ENCODE measurements around the gene GTF3A.

GTF3A gene

DNA sequence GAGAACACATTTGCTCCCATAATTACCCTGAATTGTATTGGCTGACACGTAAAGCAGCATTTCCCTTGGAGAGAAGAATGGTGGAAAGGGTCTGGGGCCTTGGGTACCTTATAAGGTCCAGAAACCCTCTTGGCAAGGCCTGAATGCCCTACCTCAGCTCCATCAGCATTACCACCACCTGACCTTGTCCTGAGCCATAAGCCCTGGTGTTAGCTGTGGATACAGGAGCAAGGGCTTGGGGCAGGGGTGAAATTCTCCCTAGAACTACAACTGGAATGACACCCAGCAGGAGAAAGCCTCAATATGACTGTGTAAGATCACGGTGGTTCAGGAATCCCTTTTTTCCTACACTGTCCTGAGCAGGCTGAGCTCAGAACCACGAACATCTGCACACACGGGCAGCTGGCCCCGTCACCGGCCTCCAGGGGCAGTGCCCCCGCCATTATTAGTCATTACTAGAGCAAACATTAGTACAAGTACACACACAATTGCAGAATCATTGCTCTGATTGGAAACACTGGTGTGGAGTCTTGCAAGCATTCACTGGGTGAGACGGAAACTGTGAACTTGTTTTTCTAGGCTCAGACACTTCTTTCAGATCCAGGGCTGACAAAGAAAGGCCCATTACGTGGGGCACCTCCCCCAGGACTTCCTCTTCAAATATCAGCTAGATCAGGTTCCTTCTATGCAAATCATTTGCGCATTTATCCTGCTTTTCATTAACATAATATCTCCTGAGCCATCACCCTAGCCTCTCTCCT, 52.7 kb downstream of the GTF3A start:
- Histone ChIP-seq H3K4me3 (no peak overlapping the region), H3K27ac (no peak overlapping the region)
- peak; percentile 38 for DNase-seq (ENCODE audit: low spot score)
- TF ChIP-seq, protein P1, sequence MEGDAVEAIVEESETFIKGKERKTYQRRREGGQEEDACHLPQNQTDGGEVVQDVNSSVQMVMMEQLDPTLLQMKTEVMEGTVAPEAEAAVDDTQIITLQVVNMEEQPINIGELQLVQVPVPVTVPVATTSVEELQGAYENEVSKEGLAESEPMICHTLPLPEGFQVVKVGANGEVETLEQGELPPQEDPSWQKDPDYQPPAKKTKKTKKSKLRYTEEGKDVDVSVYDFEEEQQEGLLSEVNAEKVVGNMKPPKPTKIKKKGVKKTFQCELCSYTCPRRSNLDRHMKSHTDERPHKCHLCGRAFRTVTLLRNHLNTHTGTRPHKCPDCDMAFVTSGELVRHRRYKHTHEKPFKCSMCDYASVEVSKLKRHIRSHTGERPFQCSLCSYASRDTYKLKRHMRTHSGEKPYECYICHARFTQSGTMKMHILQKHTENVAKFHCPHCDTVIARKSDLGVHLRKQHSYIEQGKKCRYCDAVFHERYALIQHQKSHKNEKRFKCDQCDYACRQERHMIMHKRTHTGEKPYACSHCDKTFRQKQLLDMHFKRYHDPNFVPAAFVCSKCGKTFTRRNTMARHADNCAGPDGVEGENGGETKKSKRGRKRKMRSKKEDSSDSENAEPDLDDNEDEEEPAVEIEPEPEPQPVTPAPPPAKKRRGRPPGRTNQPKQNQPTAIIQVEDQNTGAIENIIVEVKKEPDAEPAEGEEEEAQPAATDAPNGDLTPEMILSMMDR (IDR thresholded peaks at IDR 0.05): no peak

DNA sequence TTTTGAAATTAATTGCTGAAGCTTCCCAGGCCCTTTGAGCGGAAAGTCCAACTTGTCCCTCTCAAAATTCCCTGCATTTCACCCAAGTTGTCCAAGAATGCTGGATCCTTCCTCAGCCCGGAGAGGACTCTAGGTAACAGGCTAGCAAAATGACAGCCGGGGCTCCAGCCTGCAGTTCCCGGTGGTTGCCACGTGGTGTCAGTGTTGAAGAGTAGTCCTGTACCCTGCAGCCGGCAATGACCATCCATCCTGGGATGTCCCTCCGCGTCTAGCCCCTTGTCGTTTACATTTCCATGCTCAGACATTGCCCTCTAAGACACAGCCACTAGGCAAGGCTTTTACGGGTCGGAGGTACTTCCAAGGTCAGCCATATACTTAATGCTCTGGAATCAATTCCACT, 57.3 kb downstream of the GTF3A start:
- no peak overlapping the region for H3K27ac ChIP-seq
- peak; percentile 64 for DNase-seq (ENCODE audit: low spot score)
- no peak overlapping the region for H3K4me3 ChIP-seq
- TF ChIP-seq, protein P1 (IDR thresholded peaks at IDR 0.05): no peak

DNA sequence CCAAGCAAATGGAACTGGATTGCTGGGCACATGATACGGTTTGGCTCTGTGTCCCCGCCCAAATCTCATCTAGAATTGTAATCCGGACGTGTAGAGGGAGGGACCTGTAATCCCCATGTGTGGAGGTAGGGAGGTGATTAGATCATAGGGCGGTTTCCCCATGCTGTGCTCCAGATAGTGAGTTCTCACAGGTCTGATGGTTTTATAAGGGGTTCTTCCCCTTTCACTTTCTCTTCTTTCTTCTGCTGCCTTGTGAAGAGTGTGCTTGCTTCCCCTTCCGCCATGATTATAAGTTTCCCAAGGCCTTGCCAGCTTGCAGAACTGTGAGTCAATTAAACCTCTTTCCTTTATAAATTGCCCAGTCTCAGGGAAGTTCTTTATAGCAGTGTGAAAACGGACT, 58.6 kb downstream of the GTF3A start:
- no peak for DNase-seq (ENCODE audit: low spot score)
- Histone ChIP-seq H3K4me3 (peak overlapping the region; percentile 17), H3K27ac (peak overlapping the region in 1 of 2 donors; percentile 54)
- TF ChIP-seq, protein P1 (IDR thresholded peaks at IDR 0.05): no peak

DNA sequence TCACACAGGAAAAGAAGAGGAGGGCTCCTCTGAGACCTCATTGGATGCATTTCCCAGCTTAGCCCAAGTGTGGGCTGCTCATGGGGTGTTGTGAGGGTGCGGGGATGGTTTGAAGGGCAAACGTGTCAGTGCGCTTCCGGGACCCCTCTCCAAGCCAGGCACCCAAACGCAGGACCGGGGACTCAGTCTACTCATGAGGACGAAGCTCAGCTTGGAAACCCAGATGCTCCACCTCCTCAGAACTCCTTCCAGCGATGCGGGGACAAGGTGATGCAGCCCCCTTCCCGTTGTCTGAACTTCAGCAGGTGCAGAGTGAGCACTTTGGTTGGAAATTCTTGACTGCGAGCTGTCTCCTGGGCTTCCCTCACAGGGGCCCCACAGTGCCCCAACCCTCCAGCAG, 59.0 kb downstream of the GTF3A start:
- H3K4me3 ChIP-seq: no peak overlapping the region
- no peak for DNase-seq (ENCODE audit: low spot score)
- no peak overlapping the region for H3K27ac ChIP-seq
- TF ChIP-seq, protein P1 (IDR thresholded peaks at IDR 0.05): no peak

Data from coronary artery (tissue), 2 donors.